WTC11 (cell line): ENCODE results near the gene POPDC3. TPM values are rescaled to one million over a fixed set of nuclear protein-coding genes. Genes with fewer than 3 reads are reported as not detected.

Source experiments
- ATAC-seq: fragments of 200-7000 bp; cut with Tn5 transposase; 2 replicates; pipeline ENCODE4 v1.10.0; 2021; ENCODE audit warnings: mild to moderate bottlenecking, moderate library complexity
- CTCF ChIA-PET: fragments of 300-600 bp; sonication (Branson Sonifier 250); formaldehyde crosslinking; loops from one replicate; lab custom pipeline; 2021; ENCODE audit warnings: antibody characterized with exemption; lab: Charles Lee
- POLR2A ChIA-PET: fragments of 350-600 bp; sonication (Branson Sonifier 250); formaldehyde crosslinking; loops from one replicate; lab custom pipeline; 2021; ENCODE audit warnings: antibody characterized with exemption; lab: Charles Lee
- DNase-seq: peaks from one replicate; pipeline ENCODE4 v3.0.0; 2021; ENCODE audit warnings: low spot score
- H3K27ac Mint-ChIP-seq: 2 replicates; pipeline ENCODE4 v1.8.0; 2021; ENCODE audit warnings: mixed read lengths
- H3K27me3 Mint-ChIP-seq: 2 replicates; pipeline ENCODE4 v1.8.0; 2021; ENCODE audit warnings: low read depth, mild to moderate bottlenecking, moderate library complexity, mixed read lengths
- H3K36me3 Mint-ChIP-seq: 2 replicates; pipeline ENCODE4 v1.8.0; 2021; ENCODE audit warnings: mixed read lengths
- H3K4me1 Mint-ChIP-seq: 2 replicates; pipeline ENCODE4 v1.8.0; 2022; ENCODE audit warnings: mixed read lengths
- H3K4me3 Mint-ChIP-seq: 2 replicates; pipeline ENCODE4 v1.8.0; 2021; ENCODE audit warnings: mild to moderate bottlenecking, moderate library complexity, mixed read lengths
- H3K9me3 Mint-ChIP-seq: 2 replicates; pipeline ENCODE4 v1.8.0; 2021; ENCODE audit warnings: mixed read lengths
- GTF2I ChIP-seq: fragments of 250-450 bp; sonication (Bioruptor Pico); conservative IDR thresholded peaks from 2 replicates; pipeline ENCODE4 v1.4.0; 2021; ENCODE audit warnings: mild to moderate bottlenecking
- HMGA2 ChIP-seq: fragments of 250-450 bp; sonication (Bioruptor Pico); IDR thresholded peaks from 2 replicates; pipeline ENCODE4 v1.4.0; 2021; ENCODE audit warnings: mild to moderate bottlenecking, moderate library complexity
- KAT7 ChIP-seq: sonication (generic); formaldehyde crosslinking; IDR thresholded peaks from 2 replicates; pipeline ENCODE4 v1.8.1; 2023; ENCODE audit warnings: missing genetic modification reagents, mild to moderate bottlenecking, borderline replicate concordance
- SMAD3 ChIP-seq: sonication (generic); formaldehyde crosslinking; IDR thresholded peaks from 2 replicates; pipeline ENCODE4 v1.8.0; 2022; ENCODE audit warnings: missing genetic modification reagents, mild to moderate bottlenecking, borderline replicate concordance
- SMAD4 ChIP-seq: sonication (generic); formaldehyde crosslinking; IDR thresholded peaks from 2 replicates; pipeline ENCODE4 v1.8.0; 2022; ENCODE audit warnings: mild to moderate bottlenecking, missing genetic modification reagents
- SOX15 ChIP-seq: fragments of 250-450 bp; sonication (Bioruptor Pico); IDR thresholded peaks from 2 replicates; pipeline ENCODE4 v1.9.0; 2021; ENCODE audit warnings: mild to moderate bottlenecking
- SP1 ChIP-seq: sonication (generic); formaldehyde crosslinking; conservative IDR thresholded peaks from 2 replicates; pipeline ENCODE4 v1.8.1; 2022; ENCODE audit warnings: missing genetic modification reagents
- TEAD4 ChIP-seq: sonication (generic); formaldehyde crosslinking; IDR thresholded peaks from 2 replicates; pipeline ENCODE4 v1.8.0; 2022; ENCODE audit warnings: mild to moderate bottlenecking, missing genetic modification reagents
- ZNF232 ChIP-seq: sonication (generic); formaldehyde crosslinking; IDR thresholded peaks from 2 replicates; pipeline ENCODE4 v1.8.0; 2022; ENCODE audit warnings: mild to moderate bottlenecking, missing genetic modification reagents
- ZNF263 ChIP-seq: sonication (generic); formaldehyde crosslinking; IDR thresholded peaks from 2 replicates; pipeline ENCODE4 v1.8.1; 2022; ENCODE audit warnings: low read depth, mild to moderate bottlenecking, moderate library complexity, missing genetic modification reagents
- ZNF396 ChIP-seq: fragments of 250-450 bp; sonication (Bioruptor Pico); IDR thresholded peaks from 2 replicates; pipeline ENCODE4 v1.8.0; 2021; ENCODE audit warnings: mild to moderate bottlenecking, moderate library complexity, borderline replicate concordance
- total RNA-seq: library from RNA; stranded (reverse); gene quantifications from 3 replicates; pipeline ENCODE4 v1.2.3, GENCODE V29; 2021
- TF ChIP-seq, protein P1 (sequence below): sonication (generic); formaldehyde crosslinking; IDR thresholded peaks from 2 replicates; pipeline ENCODE4 v1.8.1; 2022; ENCODE audit warnings: missing genetic modification reagents, borderline replicate concordance
- TF ChIP-seq, protein P2 (sequence below): sonication (generic); formaldehyde crosslinking; IDR thresholded peaks from 2 replicates; pipeline ENCODE4 v1.8.0; 2023; ENCODE audit warnings: missing genetic modification reagents
- TF ChIP-seq, protein P3 (sequence below): sonication (generic); formaldehyde crosslinking; IDR thresholded peaks from 2 replicates; pipeline ENCODE4 v1.8.0; 2022; ENCODE audit warnings: mild to moderate bottlenecking, missing genetic modification reagents
- TF ChIP-seq, protein P4 (sequence below): fragments of 250-450 bp; sonication (Bioruptor Pico); IDR thresholded peaks from 2 replicates; pipeline ENCODE4 v1.8.0; 2021; ENCODE audit warnings: mild to moderate bottlenecking
- TF ChIP-seq, protein P5 (sequence below): sonication (generic); formaldehyde crosslinking; IDR thresholded peaks from 2 replicates; pipeline ENCODE4 v1.8.1; 2023; ENCODE audit warnings: mild to moderate bottlenecking, moderate library complexity, missing genetic modification reagents
- TF ChIP-seq, protein P6 (sequence below): sonication (generic); formaldehyde crosslinking; IDR thresholded peaks from 2 replicates; pipeline ENCODE4 v1.8.1; 2023; ENCODE audit warnings: mild to moderate bottlenecking, missing genetic modification reagents, moderate library complexity
- TF ChIP-seq, protein P7 (sequence below): sonication (generic); formaldehyde crosslinking; IDR thresholded peaks from 2 replicates; pipeline ENCODE4 v1.8.0; 2022; ENCODE audit warnings: mild to moderate bottlenecking, missing genetic modification reagents

POPDC3 gene
- total RNA-seq, 1 experiment from 2014 or later: 2.7 TPM

DNA sequence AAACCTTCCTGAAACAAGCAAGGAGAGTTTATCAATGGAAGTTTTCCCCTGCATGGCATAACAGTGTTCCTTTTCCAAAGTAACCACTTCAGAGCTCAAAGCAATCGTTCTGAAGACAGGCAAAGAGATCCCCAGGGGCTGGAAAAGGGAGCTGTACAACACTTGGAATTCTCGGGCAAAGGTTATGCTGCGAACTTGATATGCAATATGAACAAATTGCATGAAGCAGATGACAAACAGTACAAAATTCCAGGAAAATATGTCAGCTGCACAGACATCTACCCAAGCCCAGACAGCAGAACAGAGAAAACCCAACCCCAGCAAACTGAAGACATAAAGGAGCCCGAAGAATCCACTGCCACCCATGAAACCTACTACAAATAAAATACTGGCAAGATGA lies 18.4 kb downstream of the POPDC3 start:
- Mint-ChIP-seq H3K27ac (no peak overlapping the region), H3K9me3 (no peaks in the 10 kb centered on the region), H3K4me3 (no peak overlapping the region), H3K27me3 (no peaks in the 10 kb centered on the region), H3K36me3 (no peaks in the 10 kb centered on the region), H3K4me1 (peaks cover 11% of the 10 kb centered on the region)
- ChIA-PET CTCF (no interaction called here), POLR2A (no interaction called here)
- no peak for ATAC-seq
- TF ChIP-seq, protein P1, sequence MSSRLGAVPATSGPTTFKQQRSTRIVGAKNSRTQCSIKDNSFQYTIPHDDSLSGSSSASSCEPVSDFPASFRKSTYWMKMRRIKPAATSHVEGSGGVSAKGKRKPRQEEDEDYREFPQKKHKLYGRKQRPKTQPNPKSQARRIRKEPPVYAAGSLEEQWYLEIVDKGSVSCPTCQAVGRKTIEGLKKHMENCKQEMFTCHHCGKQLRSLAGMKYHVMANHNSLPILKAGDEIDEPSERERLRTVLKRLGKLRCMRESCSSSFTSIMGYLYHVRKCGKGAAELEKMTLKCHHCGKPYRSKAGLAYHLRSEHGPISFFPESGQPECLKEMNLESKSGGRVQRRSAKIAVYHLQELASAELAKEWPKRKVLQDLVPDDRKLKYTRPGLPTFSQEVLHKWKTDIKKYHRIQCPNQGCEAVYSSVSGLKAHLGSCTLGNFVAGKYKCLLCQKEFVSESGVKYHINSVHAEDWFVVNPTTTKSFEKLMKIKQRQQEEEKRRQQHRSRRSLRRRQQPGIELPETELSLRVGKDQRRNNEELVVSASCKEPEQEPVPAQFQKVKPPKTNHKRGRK (CRISPR knock-in tag): no peak
- DNase-seq: no peak

DNA sequence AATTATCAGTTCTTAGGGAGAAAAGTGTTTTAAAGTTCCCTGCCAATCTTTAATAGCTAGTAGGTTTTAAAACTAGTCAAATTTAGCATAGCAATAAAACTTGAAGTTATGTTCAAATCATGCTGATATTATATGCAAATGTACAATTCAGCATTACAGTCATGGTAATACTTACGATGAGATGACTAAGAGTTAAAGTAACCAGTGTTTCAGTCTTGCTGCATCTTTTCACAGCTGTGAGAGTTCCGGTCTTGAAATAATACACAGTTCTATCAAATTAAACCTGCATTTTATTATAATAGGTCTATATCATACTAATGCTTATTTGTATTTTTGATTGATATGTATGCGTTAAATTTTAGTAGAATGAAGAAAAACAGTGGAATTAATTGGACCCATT lies 26.1 kb downstream of the POPDC3 start:
- H3K36me3 Mint-ChIP-seq: no peaks in the 10 kb centered on the region
- H3K4me1 Mint-ChIP-seq: no peaks in the 10 kb centered on the region
- POLR2A ChIA-PET: no interaction called here
- no peak for ATAC-seq
- H3K27me3 Mint-ChIP-seq: no peaks in the 10 kb centered on the region
- no peak overlapping the region for H3K27ac Mint-ChIP-seq
- no peak for TF ChIP-seq ZNF396 (CRISPR knock-in tag)
- TF ChIP-seq, protein P2, sequence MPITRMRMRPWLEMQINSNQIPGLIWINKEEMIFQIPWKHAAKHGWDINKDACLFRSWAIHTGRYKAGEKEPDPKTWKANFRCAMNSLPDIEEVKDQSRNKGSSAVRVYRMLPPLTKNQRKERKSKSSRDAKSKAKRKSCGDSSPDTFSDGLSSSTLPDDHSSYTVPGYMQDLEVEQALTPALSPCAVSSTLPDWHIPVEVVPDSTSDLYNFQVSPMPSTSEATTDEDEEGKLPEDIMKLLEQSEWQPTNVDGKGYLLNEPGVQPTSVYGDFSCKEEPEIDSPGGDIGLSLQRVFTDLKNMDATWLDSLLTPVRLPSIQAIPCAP (CRISPR knock-in tag): no peak
- TF ChIP-seq, protein P3, sequence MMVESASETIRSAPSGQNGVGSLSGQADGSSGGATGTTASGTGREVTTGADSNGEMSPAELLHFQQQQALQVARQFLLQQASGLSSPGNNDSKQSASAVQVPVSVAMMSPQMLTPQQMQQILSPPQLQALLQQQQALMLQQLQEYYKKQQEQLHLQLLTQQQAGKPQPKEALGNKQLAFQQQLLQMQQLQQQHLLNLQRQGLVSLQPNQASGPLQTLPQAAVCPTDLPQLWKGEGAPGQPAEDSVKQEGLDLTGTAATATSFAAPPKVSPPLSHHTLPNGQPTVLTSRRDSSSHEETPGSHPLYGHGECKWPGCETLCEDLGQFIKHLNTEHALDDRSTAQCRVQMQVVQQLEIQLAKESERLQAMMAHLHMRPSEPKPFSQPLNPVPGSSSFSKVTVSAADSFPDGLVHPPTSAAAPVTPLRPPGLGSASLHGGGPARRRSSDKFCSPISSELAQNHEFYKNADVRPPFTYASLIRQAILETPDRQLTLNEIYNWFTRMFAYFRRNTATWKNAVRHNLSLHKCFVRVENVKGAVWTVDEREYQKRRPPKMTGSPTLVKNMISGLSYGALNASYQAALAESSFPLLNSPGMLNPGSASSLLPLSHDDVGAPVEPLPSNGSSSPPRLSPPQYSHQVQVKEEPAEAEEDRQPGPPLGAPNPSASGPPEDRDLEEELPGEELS (CRISPR knock-in tag): no peak
- TF ChIP-seq SMAD4: no peak
- TF ChIP-seq, protein P4, sequence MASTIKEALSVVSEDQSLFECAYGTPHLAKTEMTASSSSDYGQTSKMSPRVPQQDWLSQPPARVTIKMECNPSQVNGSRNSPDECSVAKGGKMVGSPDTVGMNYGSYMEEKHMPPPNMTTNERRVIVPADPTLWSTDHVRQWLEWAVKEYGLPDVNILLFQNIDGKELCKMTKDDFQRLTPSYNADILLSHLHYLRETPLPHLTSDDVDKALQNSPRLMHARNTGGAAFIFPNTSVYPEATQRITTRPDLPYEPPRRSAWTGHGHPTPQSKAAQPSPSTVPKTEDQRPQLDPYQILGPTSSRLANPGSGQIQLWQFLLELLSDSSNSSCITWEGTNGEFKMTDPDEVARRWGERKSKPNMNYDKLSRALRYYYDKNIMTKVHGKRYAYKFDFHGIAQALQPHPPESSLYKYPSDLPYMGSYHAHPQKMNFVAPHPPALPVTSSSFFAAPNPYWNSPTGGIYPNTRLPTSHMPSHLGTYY: no peak
- no peak for TF ChIP-seq ZNF263 (CRISPR knock-in tag)
- CTCF ChIA-PET: no interaction called here
- no peak overlapping the region for H3K4me3 Mint-ChIP-seq
- DNase-seq: no peak
- H3K9me3 Mint-ChIP-seq: no peaks in the 10 kb centered on the region

DNA sequence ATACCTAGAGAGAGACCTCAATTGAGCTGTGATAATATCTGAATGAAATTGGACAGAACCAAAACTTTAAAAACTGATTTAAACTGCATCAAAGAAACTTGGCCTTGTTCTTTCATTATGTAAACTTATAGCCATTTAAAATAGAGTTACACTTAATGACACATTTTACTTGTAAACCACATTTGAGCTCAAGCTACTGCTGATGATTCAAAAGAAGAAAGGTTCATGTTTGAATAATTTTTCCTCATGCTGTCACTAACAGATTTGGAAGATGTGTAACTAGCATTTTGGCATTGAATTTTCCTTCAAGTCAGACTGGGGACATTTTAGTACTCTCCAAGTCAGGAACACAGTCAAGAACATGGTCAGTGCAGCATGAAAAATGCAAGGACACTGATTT lies 26.9 kb downstream of the POPDC3 start:
- TF ChIP-seq, protein P5, sequence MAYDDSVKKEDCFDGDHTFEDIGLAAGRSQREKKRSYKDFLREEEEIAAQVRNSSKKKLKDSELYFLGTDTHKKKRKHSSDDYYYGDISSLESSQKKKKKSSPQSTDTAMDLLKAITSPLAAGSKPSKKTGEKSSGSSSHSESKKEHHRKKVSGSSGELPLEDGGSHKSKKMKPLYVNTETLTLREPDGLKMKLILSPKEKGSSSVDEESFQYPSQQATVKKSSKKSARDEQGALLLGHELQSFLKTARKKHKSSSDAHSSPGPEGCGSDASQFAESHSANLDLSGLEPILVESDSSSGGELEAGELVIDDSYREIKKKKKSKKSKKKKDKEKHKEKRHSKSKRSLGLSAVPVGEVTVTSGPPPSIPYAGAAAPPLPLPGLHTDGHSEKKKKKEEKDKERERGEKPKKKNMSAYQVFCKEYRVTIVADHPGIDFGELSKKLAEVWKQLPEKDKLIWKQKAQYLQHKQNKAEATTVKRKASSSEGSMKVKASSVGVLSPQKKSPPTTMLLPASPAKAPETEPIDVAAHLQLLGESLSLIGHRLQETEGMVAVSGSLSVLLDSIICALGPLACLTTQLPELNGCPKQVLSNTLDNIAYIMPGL: no peak
- no peak for TF ChIP-seq HMGA2 (CRISPR knock-in tag)
- TF ChIP-seq SOX15 (CRISPR knock-in tag): no peak
- no peak for TF ChIP-seq SP1 (CRISPR knock-in tag)
- TF ChIP-seq, protein P3 (CRISPR knock-in tag): no peak
- TF ChIP-seq, protein P6, sequence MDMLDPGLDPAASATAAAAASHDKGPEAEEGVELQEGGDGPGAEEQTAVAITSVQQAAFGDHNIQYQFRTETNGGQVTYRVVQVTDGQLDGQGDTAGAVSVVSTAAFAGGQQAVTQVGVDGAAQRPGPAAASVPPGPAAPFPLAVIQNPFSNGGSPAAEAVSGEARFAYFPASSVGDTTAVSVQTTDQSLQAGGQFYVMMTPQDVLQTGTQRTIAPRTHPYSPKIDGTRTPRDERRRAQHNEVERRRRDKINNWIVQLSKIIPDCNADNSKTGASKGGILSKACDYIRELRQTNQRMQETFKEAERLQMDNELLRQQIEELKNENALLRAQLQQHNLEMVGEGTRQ (CRISPR knock-in tag): no peak
- TF ChIP-seq SMAD3 (CRISPR knock-in tag): no peak
- TF ChIP-seq KAT7 (CRISPR knock-in tag): no peak
- TF ChIP-seq TEAD4 (CRISPR knock-in tag): no peak
- TF ChIP-seq, protein P2 (CRISPR knock-in tag): no peak
- TF ChIP-seq ZNF263 (CRISPR knock-in tag): no peak
- no peak for TF ChIP-seq ZNF232 (CRISPR knock-in tag)
- TF ChIP-seq GTF2I (CRISPR knock-in tag): no peak
- TF ChIP-seq, protein P7, sequence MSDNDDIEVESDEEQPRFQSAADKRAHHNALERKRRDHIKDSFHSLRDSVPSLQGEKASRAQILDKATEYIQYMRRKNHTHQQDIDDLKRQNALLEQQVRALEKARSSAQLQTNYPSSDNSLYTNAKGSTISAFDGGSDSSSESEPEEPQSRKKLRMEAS (CRISPR knock-in tag): no peak
- POLR2A ChIA-PET: no interaction called here
- no peak for DNase-seq
- Mint-ChIP-seq H3K36me3 (no peaks in the 10 kb centered on the region), H3K27ac (no peak overlapping the region), H3K4me3 (no peak overlapping the region), H3K9me3 (no peaks in the 10 kb centered on the region), H3K4me1 (no peaks in the 10 kb centered on the region), H3K27me3 (no peaks in the 10 kb centered on the region)
- CTCF ChIA-PET: no interaction called here
- ATAC-seq: no peak
